Nasal cavity respiratory epithelium epithelial cell of viscerocranial mucosa (primary cell): ENCODE results near the gene KLHL1. TPM values are rescaled to one million over a fixed set of nuclear protein-coding genes. Genes with fewer than 3 reads are reported as not detected.

Experiments used
- total RNA-seq: library from RNA; depleted of rRNA; stranded (reverse); fragments of >200 nt; gene quantifications from 2 replicates; pipeline ENCODE4 v1.2.3, GENCODE V29; 2014

KLHL1 gene, protein sequence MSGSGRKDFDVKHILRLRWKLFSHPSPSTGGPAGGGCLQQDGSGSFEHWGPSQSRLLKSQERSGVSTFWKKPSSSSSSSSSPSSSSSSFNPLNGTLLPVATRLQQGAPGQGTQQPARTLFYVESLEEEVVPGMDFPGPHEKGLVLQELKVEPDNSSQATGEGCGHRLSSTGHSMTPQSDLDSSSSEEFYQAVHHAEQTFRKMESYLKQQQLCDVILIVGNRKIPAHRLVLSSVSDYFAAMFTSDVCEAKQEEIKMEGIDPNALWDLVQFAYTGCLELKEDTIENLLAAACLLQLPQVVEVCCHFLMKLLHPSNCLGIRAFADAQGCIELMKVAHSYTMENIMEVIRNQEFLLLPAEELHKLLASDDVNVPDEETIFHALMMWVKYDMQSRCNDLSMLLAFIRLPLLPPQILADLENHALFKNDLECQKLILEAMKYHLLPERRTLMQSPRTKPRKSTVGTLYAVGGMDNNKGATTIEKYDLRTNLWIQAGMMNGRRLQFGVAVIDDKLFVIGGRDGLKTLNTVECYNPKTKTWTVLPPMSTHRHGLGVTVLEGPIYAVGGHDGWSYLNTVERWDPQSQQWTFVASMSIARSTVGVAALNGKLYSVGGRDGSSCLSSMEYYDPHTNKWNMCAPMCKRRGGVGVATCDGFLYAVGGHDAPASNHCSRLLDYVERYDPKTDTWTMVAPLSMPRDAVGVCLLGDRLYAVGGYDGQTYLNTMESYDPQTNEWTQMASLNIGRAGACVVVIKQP
- not detected in 2 replicates for total RNA-seq

DNA sequence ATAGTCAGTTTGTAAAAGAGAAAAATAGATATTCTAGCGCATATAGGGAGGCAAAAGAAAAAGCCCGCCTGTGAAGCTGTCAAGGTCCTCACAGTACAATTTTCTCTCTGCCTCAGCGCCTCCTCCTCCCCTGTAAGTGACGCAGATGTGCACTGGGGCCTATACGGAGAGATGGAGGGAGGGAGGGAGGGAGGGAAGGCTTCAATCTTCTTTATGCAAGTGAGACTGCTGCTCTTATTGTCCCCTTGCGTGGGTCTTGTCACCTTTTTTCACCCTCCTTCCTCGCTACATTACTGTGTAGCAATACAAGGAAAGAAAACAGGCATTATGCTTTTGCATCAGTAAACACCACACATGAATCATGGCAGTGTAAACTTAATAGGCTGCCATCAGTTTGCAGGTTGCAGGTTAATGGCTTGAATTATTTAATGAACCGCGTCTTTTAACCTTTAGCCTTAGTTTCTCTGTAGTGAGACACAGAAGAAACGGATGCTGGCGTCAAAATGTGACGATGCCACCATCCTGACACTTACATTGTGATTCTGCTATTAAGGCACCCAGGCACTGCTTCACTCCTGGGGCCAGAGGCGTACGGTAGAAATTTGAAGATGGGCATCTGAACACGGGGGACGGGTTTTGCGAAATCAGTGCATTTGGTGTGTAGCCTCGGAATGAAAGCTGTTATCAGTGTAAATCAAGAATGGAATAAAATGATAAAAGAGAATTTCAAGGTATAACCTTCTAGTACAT lies at the start of gene KLHL1:
TSS of gene KLHL1 (minus strand) at position 97 of the 750 bp plus-strand sequence. CDS start 753 bp downstream, outside the sequence.

DNA sequence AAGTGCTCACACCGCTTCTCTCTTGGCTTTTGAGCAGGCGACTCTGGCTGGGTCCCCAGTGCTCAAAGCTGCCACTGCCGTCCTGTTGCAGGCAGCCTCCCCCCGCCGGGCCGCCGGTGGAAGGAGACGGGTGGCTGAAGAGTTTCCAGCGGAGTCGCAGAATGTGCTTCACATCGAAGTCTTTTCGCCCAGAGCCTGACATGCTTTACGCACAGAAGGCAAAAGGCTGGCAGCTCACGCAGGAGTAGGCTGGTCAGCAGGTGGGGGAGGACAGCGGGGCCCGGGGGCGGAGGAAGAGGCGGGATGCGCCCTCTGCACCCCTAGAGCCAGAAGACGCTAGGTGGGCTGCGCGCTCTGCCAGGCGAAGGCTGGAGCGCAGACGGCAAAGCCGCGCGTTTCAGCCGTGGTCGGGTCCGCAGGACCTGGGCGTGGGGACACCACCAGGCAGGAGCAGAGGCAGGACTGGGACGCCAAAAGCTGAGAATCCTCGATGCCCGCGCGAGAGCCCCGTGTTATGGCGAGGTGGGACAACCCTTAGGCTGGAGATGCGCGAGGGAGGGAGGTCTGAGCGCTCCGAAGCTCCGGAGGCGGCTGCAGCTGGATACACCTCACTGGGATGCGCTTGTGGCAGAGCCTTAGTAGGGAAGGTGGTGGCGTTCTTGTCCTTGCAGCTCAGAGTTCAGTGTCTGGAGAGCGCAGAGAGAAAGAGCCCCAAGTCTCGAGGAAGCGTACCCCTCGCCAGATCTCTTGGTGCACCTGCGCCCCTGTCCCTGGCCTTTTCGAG lies 562 bp downstream of the KLHL1 start, which contains the start of gene ATXN8OS:
TSS of gene ATXN8OS (plus strand) at position 329 of the 784 bp plus-strand sequence.

Other genes starting within 250 kb of the KLHL1 start
- not detected in 2 replicates for gene ATXN8OS, start 626 bp downstream of the KLHL1 start, total RNA-seq